Endodermal cell (in vitro differentiated cells): ENCODE measurements around the gene STUM. TPM values are rescaled to one million over a fixed set of nuclear protein-coding genes. Genes with fewer than 3 reads are reported as not detected.

ENCODE experiments used
- DNase-seq: peaks from one replicate; pipeline ENCODE4 v3.0.0-alpha.2; 2017
- H3K27ac ChIP-seq: 2 replicates; pipeline ENCODE4 v1.5.1; 2013; ENCODE audit warnings: mild to moderate bottlenecking, low read depth, low read length, moderate library complexity
- H3K27me3 ChIP-seq: 2 replicates; pipeline ENCODE4 v1.6.1; 2013; ENCODE audit warnings: mild to moderate bottlenecking, low read length, moderate library complexity; ENCODE audit not compliant: insufficient read depth, control insufficient read depth, poor library complexity, severe bottlenecking
- H3K36me3 ChIP-seq: 2 replicates; pipeline ENCODE4 v1.7.0; 2013; ENCODE audit warnings: mild to moderate bottlenecking, low read length, moderate library complexity; ENCODE audit not compliant: control insufficient read depth, insufficient read depth
- H3K4me1 ChIP-seq: one replicate; pipeline ENCODE4 v1.7.0; 2013; ENCODE audit warnings: low read length; ENCODE audit not compliant: control insufficient read depth, insufficient read depth
- H3K4me3 ChIP-seq: 2 replicates; pipeline ENCODE4 v1.5.1; 2013; ENCODE audit warnings: mild to moderate bottlenecking, low read length, moderate library complexity
- H3K9ac ChIP-seq: 2 replicates; pipeline ENCODE4 v1.6.1; 2013; ENCODE audit warnings: mild to moderate bottlenecking, low read length, moderate library complexity; ENCODE audit not compliant: poor library complexity, severe bottlenecking; ENCODE audit errors: extremely low read depth
- H3K9me3 ChIP-seq: 2 replicates; pipeline ENCODE4 v1.6.1; 2013; ENCODE audit warnings: mild to moderate bottlenecking, low read length, moderate library complexity; ENCODE audit not compliant: control insufficient read depth
- H3K27ac Mint-ChIP-seq: 2 replicates; pipeline ENCODE4 v1.8.0; 2020; ENCODE audit warnings: mixed read lengths
- H3K27me3 Mint-ChIP-seq: 2 replicates; pipeline ENCODE4 v1.8.0; 2021; ENCODE audit warnings: mild to moderate bottlenecking, mixed read lengths; ENCODE audit not compliant: insufficient read depth
- H3K36me3 Mint-ChIP-seq: 2 replicates; pipeline ENCODE4 v1.8.0; 2020; ENCODE audit warnings: low read depth, mixed read lengths
- H3K4me1 Mint-ChIP-seq: 2 replicates; pipeline ENCODE4 v1.8.0; 2020; ENCODE audit warnings: mixed read lengths
- H3K4me3 Mint-ChIP-seq: 2 replicates; pipeline ENCODE4 v1.8.0; 2020; ENCODE audit warnings: mild to moderate bottlenecking, moderate library complexity, mixed read lengths
- H3K9me3 Mint-ChIP-seq: 2 replicates; pipeline ENCODE4 v1.8.0; 2020; ENCODE audit warnings: mild to moderate bottlenecking, mixed read lengths
- CTCF ChIP-seq: fragments of 200-600 bp; sonication (generic); conservative IDR thresholded peaks from 2 replicates; pipeline ENCODE4 v1.5.0; 2021; ENCODE audit warnings: antibody characterized with exemption, mild to moderate bottlenecking
- WGBS, 2 experiments: methylation state at CpG; one replicate each; pipeline versions ENCODE4 v1.1.5 to v1.1.7; 2013; ENCODE audit warnings: missing lambda C conversion rate in 2 of 2, mixed read lengths in 1 of 2; ENCODE audit not compliant: insufficient coverage in 1 of 2, insufficient read length in 1 of 2; 5-methylcytosine and 5-hydroxymethylcytosine counted together
- total RNA-seq, 2 donors: library from RNA; stranded (reverse); fragmentation: NEBNext Ultra II Directional in 1 of 2; extraction: Animal tissue kit (Norgen Biotek cat#: 25700) in 1 of 2; gene quantifications; 2 replicates in 1 of 2; 3 replicates in 1 of 2; pipeline ENCODE4 v1.2.1, GENCODE V29; 2021

The STUM gene
- total RNA-seq, 2 donors from 2014 or later, result 0.04 to 0.20 TPM

- Histone ChIP-seq H3K4me1 (peaks cover 13% of the 10 kb centered on the region), H3K9me3 (no peaks in the 10 kb centered on the region), H3K27me3 (no peaks in the 10 kb centered on the region), H3K27ac (no peak overlapping the region), H3K36me3 (no peaks in the 10 kb centered on the region), H3K4me3 (no peak overlapping the region), H3K9ac (no peak overlapping the region)
- peaks cover 25% of the 10 kb centered on the region for H3K4me1 Mint-ChIP-seq
- no peak for TF ChIP-seq CTCF
- peak; percentile 36 for DNase-seq
- WGBS, 2 experiments, result 91 to 100% methylated on average over 6 to 7 of the region's 7 CpGs
- no peaks in the 10 kb centered on the region for H3K36me3 Mint-ChIP-seq
- peaks cover 10% of the 10 kb centered on the region for H3K27me3 Mint-ChIP-seq
- no peak overlapping the region for H3K27ac Mint-ChIP-seq
- H3K9me3 Mint-ChIP-seq, result peaks cover 7% of the 10 kb centered on the region
- H3K4me3 Mint-ChIP-seq, result no peak overlapping the region
Measured at GRCh38 chr1:226529891-226530290, 18.7 kb upstream of the STUM start.

GRCh38 chr1:226530591-226530990, 18.0 kb upstream of the STUM start:
- H3K27ac ChIP-seq, result no peak overlapping the region
- DNase-seq, result no peak
- Mint-ChIP-seq H3K9me3 (peaks cover 7% of the 10 kb centered on the region), H3K4me1 (peaks cover 25% of the 10 kb centered on the region), H3K4me3 (no peak overlapping the region), H3K27ac (no peak overlapping the region), H3K36me3 (no peaks in the 10 kb centered on the region), H3K27me3 (peaks cover 10% of the 10 kb centered on the region)
- H3K9me3 ChIP-seq, result no peaks in the 10 kb centered on the region
- WGBS, 2 experiments, result 71 to 90% methylated on average over 6 of the region's 6 CpGs
- no peak overlapping the region for H3K4me3 ChIP-seq
- no peaks in the 10 kb centered on the region for H3K36me3 ChIP-seq
- no peak overlapping the region for H3K9ac ChIP-seq
- no peak for TF ChIP-seq CTCF
- H3K27me3 ChIP-seq, result no peaks in the 10 kb centered on the region
- peaks cover 13% of the 10 kb centered on the region for H3K4me1 ChIP-seq

- Histone ChIP-seq H3K36me3 (no peaks in the 10 kb centered on the region), H3K9me3 (no peaks in the 10 kb centered on the region), H3K4me1 (peaks cover 13% of the 10 kb centered on the region), H3K9ac (no peak overlapping the region), H3K4me3 (no peak overlapping the region), H3K27me3 (no peaks in the 10 kb centered on the region), H3K27ac (no peak overlapping the region)
- H3K27me3 Mint-ChIP-seq, result peaks cover 10% of the 10 kb centered on the region
- peak overlapping the region; percentile 31 for H3K27ac Mint-ChIP-seq
- WGBS, 2 experiments, result 93 to 96% methylated on average over 4 of the region's 4 CpGs
- peaks cover 6% of the 10 kb centered on the region for H3K9me3 Mint-ChIP-seq
- H3K4me1 Mint-ChIP-seq, result peaks cover 25% of the 10 kb centered on the region
- no peaks in the 10 kb centered on the region for H3K36me3 Mint-ChIP-seq
- no peak overlapping the region for H3K4me3 Mint-ChIP-seq
- TF ChIP-seq CTCF, result no peak
- peak; percentile 29 for DNase-seq
Measured at GRCh38 chr1:226531360-226532093, 17.0 kb upstream of the STUM start.
